GM23248 (cell line): ENCODE measurements around the gene SEMA4C.

Source experiments
- EZH2 ChIP-seq: fragments of 200-600 bp; sonication (generic); IDR thresholded peaks from 2 replicates; pipeline ENCODE4 v1.6.1; 2018; ENCODE audit warnings: antibody characterized with exemption, mild to moderate bottlenecking; ENCODE audit not compliant: insufficient read depth, poor library complexity, severe bottlenecking
- EZH2phosphoT487 ChIP-seq: fragments of 200-600 bp; sonication (generic); IDR thresholded peaks from 2 replicates; pipeline ENCODE4 v1.6.1; 2018; ENCODE audit warnings: antibody characterized with exemption, moderate library complexity, mild to moderate bottlenecking, low read depth; ENCODE audit not compliant: insufficient read depth

DNA sequence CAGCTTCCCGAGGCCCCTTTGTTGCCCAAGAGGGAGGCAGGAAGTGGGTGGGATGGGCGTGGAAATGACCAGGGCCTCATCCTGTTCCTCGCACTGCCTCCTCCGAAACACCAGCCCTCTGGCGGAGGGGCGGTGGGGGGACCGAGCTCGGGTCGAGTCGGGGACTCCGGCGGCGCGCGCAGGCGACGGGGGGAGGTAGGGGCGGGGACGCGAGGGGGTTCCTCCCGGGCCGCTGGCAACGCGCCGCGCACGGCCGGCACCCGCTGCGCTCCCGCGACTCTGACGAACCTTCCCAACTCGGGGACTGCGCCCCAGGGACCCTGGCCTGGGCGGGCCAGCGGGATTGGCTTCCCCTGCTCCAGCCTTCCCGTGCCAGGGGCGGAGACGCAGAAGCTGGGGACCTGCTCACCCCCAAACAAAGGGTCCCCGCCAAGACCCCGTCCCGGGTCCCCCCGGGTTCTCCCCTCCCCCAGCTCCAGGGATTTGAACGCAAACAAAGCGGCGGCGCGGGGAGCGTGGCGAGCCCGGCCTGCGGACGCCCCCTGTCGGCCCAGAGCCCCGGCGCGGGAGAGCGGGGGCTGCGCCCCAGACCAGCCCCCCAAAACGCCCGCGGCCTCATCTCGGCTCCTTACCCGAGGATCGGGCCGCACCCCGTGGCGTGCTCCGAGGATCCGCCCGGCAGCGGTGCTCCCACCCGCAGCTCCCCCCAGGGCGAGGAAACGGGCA lies 1.2 kb downstream of the SEMA4C start:
- no peak for TF ChIP-seq EZH2
- no peak for TF ChIP-seq EZH2phosphoT487
